ENCODE data around the gene FAM118A.

DNA sequence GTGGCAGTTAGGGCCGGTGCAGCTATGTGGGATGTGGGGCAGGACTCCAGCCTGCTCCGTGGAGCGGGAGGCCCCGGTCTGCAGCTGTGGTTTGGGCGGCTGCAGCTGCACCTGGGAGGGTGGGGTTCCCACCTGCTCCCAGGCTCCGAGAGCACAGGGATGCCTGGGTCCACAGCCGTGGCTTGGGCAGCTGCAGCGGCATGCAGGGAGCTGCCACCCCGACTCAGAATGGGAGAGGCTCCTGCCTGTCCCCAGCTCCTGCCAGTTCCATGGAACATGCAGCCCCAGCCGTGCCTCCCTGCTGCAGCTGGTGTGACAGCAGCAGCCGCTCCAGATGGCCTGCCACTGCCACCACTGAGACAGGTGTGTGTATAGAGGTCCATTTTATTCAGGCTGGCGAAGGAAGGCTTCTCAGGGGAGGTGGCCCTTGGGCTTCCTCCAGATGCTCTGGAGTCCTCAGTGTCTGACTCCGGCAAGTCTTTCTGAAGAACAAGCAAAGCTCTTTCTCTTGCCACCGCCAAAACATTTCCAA lies 46.7 kb upstream of the FAM118A start:
- TF ChIP-seq CTCF (IDR thresholded peaks at IDR 0.05; ENCODE audit: insufficient read depth, low read depth, low read length) (no peak), EZH2 (IDR thresholded peaks at IDR 0.05; ENCODE audit: insufficient read depth, low read length) (no peak)

Data from astrocyte (in vitro differentiated cells and primary cell).